AG04449 (cell line): ENCODE data around the gene ZNF865.

ENCODE experiments used
- CTCF ChIA-PET: fragments of 350-600 bp; formaldehyde crosslinking; extraction: SDS; loops from one replicate; lab custom pipeline; 2021; ENCODE audit warnings: antibody characterized with exemption; lab: Yijun Ruan, JAX
- POLR2A ChIA-PET: fragments of 400-600, 350-600 bp; formaldehyde crosslinking; extraction: SDS; loops from one replicate; lab custom pipeline; 2020; ENCODE audit warnings: antibody characterized with exemption, inconsistent platforms; lab: Yijun Ruan, JAX
- DNase-seq: peaks from one replicate; pipeline ENCODE4 v3.0.0-alpha.2; 2010; ENCODE audit warnings: low read depth, low spot score
- H3K4me3 ChIP-seq: 2 replicates; pipeline ENCODE4 v1.5.1; 2011; ENCODE audit warnings: low read depth, mild to moderate bottlenecking, control low read depth, low read length
- CTCF ChIP-seq: IDR thresholded peaks from one replicate; pipeline ENCODE4 v1.5.1; 2011; ENCODE audit warnings: mild to moderate bottlenecking, moderate library complexity, low read length, control low read depth, inconsistent platforms; ENCODE audit not compliant: insufficient read depth; ENCODE audit errors: missing control alignments

The ZNF865 gene

GRCh38 chr19:55647732-55648584 lies 42.5 kb downstream of the ZNF865 start, which contains the start of gene CCDC106:
TSS of gene CCDC106 (plus strand) at chr19:55648212. CDS start at chr19:55649047, 835 bp downstream.
- ChIA-PET CTCF (interaction anchor here (1.1 to 5.7 kb wide), 5 partner anchors 12 to 180 kb away, joined by 3 to 51 read pairs (median 9); no protein-coding TSS in a partner anchor), POLR2A (interaction anchor here (0.6 to 0.7 kb wide), 2 partner anchors 13 to 74 kb away, joined by 3 read pairs; no protein-coding TSS in a partner anchor)
- peak within 1 kb of the TSS; percentile 84 for H3K4me3 ChIP-seq
- TF ChIP-seq CTCF, result no peak
- DNase-seq, result no peak

GRCh38 chr19:55648585-55649267 lies 43.3 kb downstream of the ZNF865 start:
- POLR2A ChIA-PET, result interaction anchor here (0.6 kb wide), 1 partner anchor 74 kb away, joined by 3 read pairs; no protein-coding TSS in a partner anchor
- CTCF ChIA-PET, result interaction anchor here (0.9 to 5.7 kb wide), 5 partner anchors 11 to 24 kb away, joined by 3 to 51 read pairs (median 5); no protein-coding TSS in a partner anchor
- TF ChIP-seq CTCF, result no peak
- no peak for DNase-seq
- peak overlapping the region; percentile 84 for H3K4me3 ChIP-seq

- TF ChIP-seq CTCF, result no peak
- ChIA-PET POLR2A (no interaction called here), CTCF (interaction anchor here (0.9 to 5.7 kb wide), 3 partner anchors 12 to 17 kb away, joined by 3 to 51 read pairs (median 5); no protein-coding TSS in a partner anchor)
- peak overlapping the region; percentile 84 for H3K4me3 ChIP-seq
- no peak for DNase-seq
These were observed 44.0 kb downstream of the ZNF865 start for GRCh38 chr19:55649268-55650125.

- H3K4me3 ChIP-seq, result no peak overlapping the region
- no peak for DNase-seq
- ChIA-PET POLR2A (no interaction called here), CTCF (interaction anchor here (5.7 kb wide), 1 partner anchor 17 kb away, joined by 51 read pairs; no protein-coding TSS in a partner anchor)
- TF ChIP-seq CTCF, result no peak
These were observed 44.7 kb downstream of the ZNF865 start for GRCh38 chr19:55650126-55650557.

GRCh38 chr19:55650602-55651230 lies 45.3 kb downstream of the ZNF865 start:
- CTCF ChIA-PET, result interaction anchor here (5.7 kb wide), 1 partner anchor 18 kb away, joined by 51 read pairs; no protein-coding TSS in a partner anchor
- no peak overlapping the region for H3K4me3 ChIP-seq
- no peak for TF ChIP-seq CTCF
- POLR2A ChIA-PET, result no interaction called here
- no peak for DNase-seq
